GM23338 (cell line): Measurements from ENCODE around the gene RAMACL. TPM values are rescaled to one million over a fixed set of nuclear protein-coding genes. Genes with fewer than 3 reads are reported as not detected.

Experiments
- ATAC-seq: fragments of 200-7000 bp; cut with Tn5 transposase; 3 replicates; pipeline ENCODE4 v1.9.1; 2020
- DNase-seq: peaks from one replicate; pipeline ENCODE4 v3.0.0-alpha.2; 2015; ENCODE audit warnings: low spot score
- H2AFZ ChIP-seq: fragments of 200-600 bp; sonication (generic); 2 replicates; pipeline ENCODE4 v1.8.0; 2016; ENCODE audit warnings: antibody characterized with exemption, mild to moderate bottlenecking, moderate library complexity
- H3F3A ChIP-seq: fragments of 200-600 bp; sonication (generic); replicated peaks from 2 replicates; pipeline ENCODE4 v1.8.0; 2017; ENCODE audit warnings: antibody characterized with exemption, mixed run types, low read depth
- H3K27ac ChIP-seq: fragments of 200-600 bp; sonication (generic); 2 replicates; pipeline ENCODE4 v1.6.1; 2016; ENCODE audit warnings: low read depth
- H3K27me3 ChIP-seq: fragments of 200-600 bp; sonication (generic); 2 replicates; pipeline ENCODE4 v1.8.0; 2016; ENCODE audit warnings: mild to moderate bottlenecking, mixed run types, moderate library complexity; ENCODE audit not compliant: insufficient read depth
- H3K36me3 ChIP-seq: fragments of 200-600 bp; sonication (generic); 2 replicates; pipeline ENCODE4 v1.8.0; 2016; ENCODE audit warnings: mild to moderate bottlenecking; ENCODE audit not compliant: insufficient read depth
- H3K4me1 ChIP-seq: fragments of 200-600 bp; sonication (generic); 2 replicates; pipeline ENCODE4 v1.8.0; 2016; ENCODE audit warnings: mild to moderate bottlenecking, moderate library complexity; ENCODE audit not compliant: insufficient read depth
- H3K4me2 ChIP-seq: fragments of 200-600 bp; sonication (generic); 2 replicates; pipeline ENCODE4 v1.7.1; 2017; ENCODE audit warnings: mixed run types
- H3K4me3 ChIP-seq: fragments of 200-600 bp; sonication (generic); 2 replicates; pipeline ENCODE4 v1.6.1; 2016; ENCODE audit warnings: mixed run types
- H3K79me2 ChIP-seq: fragments of 200-600 bp; sonication (generic); replicated peaks from 2 replicates; pipeline ENCODE4 v1.8.0; 2017; ENCODE audit warnings: mild to moderate bottlenecking; ENCODE audit not compliant: insufficient read depth
- H3K9me2 ChIP-seq: fragments of 200-600 bp; sonication (generic); 2 replicates; pipeline ENCODE4 v1.8.0; 2017; ENCODE audit not compliant: insufficient read depth
- H4K20me1 ChIP-seq: fragments of 200-600 bp; sonication (generic); replicated peaks from 2 replicates; pipeline ENCODE4 v1.8.0; 2017; ENCODE audit warnings: mild to moderate bottlenecking; ENCODE audit not compliant: insufficient read depth
- H3K27ac Mint-ChIP-seq: 2 replicates; pipeline ENCODE4 v1.8.0; 2020; ENCODE audit warnings: inconsistent platforms, mild to moderate bottlenecking, moderate library complexity, mixed read lengths
- H3K27me3 Mint-ChIP-seq: 3 replicates; pipeline ENCODE4 v1.8.0; 2022; ENCODE audit warnings: low read depth, mild to moderate bottlenecking, moderate library complexity, mixed read lengths, inconsistent platforms; ENCODE audit not compliant: insufficient read depth, poor library complexity
- H3K36me3 Mint-ChIP-seq: 3 replicates; pipeline ENCODE4 v1.8.0; 2021; ENCODE audit warnings: low read depth, mild to moderate bottlenecking, inconsistent platforms, moderate library complexity, mixed read lengths
- H3K4me1 Mint-ChIP-seq: 3 replicates; pipeline ENCODE4 v1.8.0; 2020; ENCODE audit warnings: mild to moderate bottlenecking, inconsistent platforms, mixed read lengths
- H3K4me3 Mint-ChIP-seq: 3 replicates; pipeline ENCODE4 v1.8.0; 2021; ENCODE audit warnings: moderate library complexity, mild to moderate bottlenecking, inconsistent platforms, mixed read lengths
- H3K9me3 Mint-ChIP-seq: 3 replicates; pipeline ENCODE4 v1.8.0; 2020; ENCODE audit warnings: moderate library complexity, mild to moderate bottlenecking, inconsistent platforms, mixed read lengths
- CREB1 ChIP-seq: fragments of 250-450 bp; sonication (Bioruptor Pico); IDR thresholded peaks from 2 replicates; pipeline ENCODE4 v1.5.0; 2020; ENCODE audit warnings: low read depth, mild to moderate bottlenecking, moderate library complexity
- ETS1 ChIP-seq: IDR thresholded peaks from 2 replicates; pipeline ENCODE4 v1.6.1; 2016; ENCODE audit warnings: antibody characterized with exemption
- EZH2 ChIP-seq: fragments of 200-600 bp; sonication (generic); IDR thresholded peaks from one replicate; pipeline ENCODE4 v1.8.0; 2017; ENCODE audit warnings: antibody characterized with exemption, mild to moderate bottlenecking, low read depth; ENCODE audit not compliant: unreplicated experiment
- EZH2phosphoT487 ChIP-seq: fragments of 200-600 bp; sonication (generic); IDR thresholded peaks from one replicate; pipeline ENCODE4 v1.8.1; 2018; ENCODE audit warnings: antibody characterized with exemption; ENCODE audit not compliant: unreplicated experiment
- JUNB ChIP-seq: IDR thresholded peaks from one replicate; pipeline ENCODE4 v1.6.1; 2016; ENCODE audit warnings: antibody characterized with exemption; ENCODE audit not compliant: unreplicated experiment
- NANOG ChIP-seq: IDR thresholded peaks from 2 replicates; pipeline ENCODE4 v1.6.1; 2016; ENCODE audit warnings: antibody characterized with exemption, borderline replicate concordance
- POLR2AphosphoS5 ChIP-seq: IDR thresholded peaks from 2 replicates; pipeline ENCODE4 v1.6.1; 2016; ENCODE audit warnings: antibody characterized with exemption, low read depth
- STAT1 ChIP-seq: IDR thresholded peaks from one replicate; pipeline ENCODE4 v1.6.1; 2016; ENCODE audit warnings: antibody characterized with exemption; ENCODE audit not compliant: unreplicated experiment
- ZNF114 ChIP-seq: fragments of 250-450 bp; sonication (Bioruptor Pico); IDR thresholded peaks from 2 replicates; pipeline ENCODE4 v1.5.0; 2020; ENCODE audit warnings: mild to moderate bottlenecking, moderate library complexity
- ZNF331 ChIP-seq: fragments of 250-450 bp; sonication (Bioruptor Pico); IDR thresholded peaks from 2 replicates; pipeline ENCODE4 v1.5.0; 2020; ENCODE audit warnings: low read depth, mild to moderate bottlenecking, moderate library complexity
- ZNF462 ChIP-seq: fragments of 250-450 bp; sonication (Bioruptor Pico); IDR thresholded peaks from 2 replicates; pipeline ENCODE4 v1.5.0; 2020; ENCODE audit warnings: mild to moderate bottlenecking, moderate library complexity
- polyA plus RNA-seq: library from polyadenylated mRNA; unstranded; fragments of >200 nt; fragmentation: Nextera tagmentation; extraction: Ambion mirVana; gene quantifications from 2 replicates; pipeline ENCODE4 v1.2.1, GENCODE V29; 2016
- total RNA-seq: library from RNA; depleted of rRNA; stranded (reverse); fragments of >200 nt; shearing (Covaris generic); gene quantifications from 2 replicates; pipeline ENCODE4 v1.2.3, GENCODE V29; 2014
- TF ChIP-seq, protein P1 (sequence below), 2 experiments: fragments of 200-600 bp in 1 of 2; sonication (generic) in 1 of 2; conservative IDR thresholded peaks; 2 replicates each; pipeline versions ENCODE4 v1.5.1 to v1.6.1; 2016 to 2017; ENCODE audit warnings: antibody characterized with exemption in 2 of 2, low read depth in 2 of 2, mild to moderate bottlenecking in 2 of 2, moderate library complexity in 1 of 2
- TF ChIP-seq, protein P2 (sequence below): IDR thresholded peaks from one replicate; pipeline ENCODE4 v1.6.1; 2018; ENCODE audit warnings: antibody characterized with exemption; ENCODE audit not compliant: unreplicated experiment

The RAMACL gene
- total and polyA plus RNA-seq, 2 experiments from 2014 or later: 0.61 to 4.0 TPM

DNA sequence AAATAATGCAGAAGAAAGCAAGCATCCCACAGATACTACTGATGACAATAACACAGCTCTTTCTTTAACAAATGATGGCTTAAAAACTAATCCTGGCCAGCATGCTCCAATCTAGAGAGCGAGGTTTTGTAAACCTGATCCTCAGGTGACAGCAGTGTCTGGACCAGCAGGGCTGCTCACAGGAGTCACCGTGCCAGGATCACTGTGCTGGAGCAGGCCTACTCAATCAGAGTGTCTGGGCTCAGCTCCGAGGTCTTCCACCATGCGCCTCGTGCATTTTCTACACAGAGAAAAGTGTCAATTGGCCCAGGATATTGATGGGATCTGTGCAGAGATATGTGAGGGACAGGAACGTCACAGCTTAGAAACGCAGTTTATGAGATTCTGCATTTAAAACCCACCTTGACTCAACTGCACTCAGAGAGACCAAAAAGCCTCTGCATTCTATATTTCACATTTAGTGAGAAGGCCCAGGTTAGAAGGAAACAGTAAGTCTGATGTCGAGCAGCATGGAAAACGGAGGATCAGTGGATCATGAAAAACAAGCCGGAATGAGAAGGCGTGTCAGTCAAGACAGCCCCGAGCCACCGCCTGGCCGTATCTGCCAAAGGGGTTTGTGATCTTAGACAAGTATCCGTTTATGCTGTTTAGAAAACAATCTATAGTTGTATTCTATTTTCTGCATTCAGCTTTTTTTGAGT, 7.8 kb downstream of the RAMACL start:
- H3K4me1 ChIP-seq: peaks cover 2% of the 10 kb centered on the region; the same call in 1 of the 2 replicates
- H3K4me2 ChIP-seq: no peak overlapping the region
- H4K20me1 ChIP-seq: peaks cover 14% of the 10 kb centered on the region; the same call in 1 of the 2 replicates
- H3F3A ChIP-seq: 0 out of 2 replicates have a peak, but pooled peaks cover 1% of the 10 kb centered on the region
- no peak overlapping the region for H2AFZ ChIP-seq
- Mint-ChIP-seq H3K4me3 (no peak overlapping the region), H3K36me3 (peaks cover 39% of the 10 kb centered on the region), H3K4me1 (peaks cover 23% of the 10 kb centered on the region), H3K27ac (no peak overlapping the region), H3K27me3 (peaks cover 9% of the 10 kb centered on the region), H3K9me3 (peaks cover 22% of the 10 kb centered on the region)
- no peaks in the 10 kb centered on the region for H3K36me3 ChIP-seq
- no peak overlapping the region for H3K4me3 ChIP-seq
- H3K79me2 ChIP-seq: peaks cover 33% of the 10 kb centered on the region
- no peak overlapping the region for H3K27ac ChIP-seq
- H3K9me2 ChIP-seq: 0 out of 2 replicates have a peak, but pooled peaks cover 2% of the 10 kb centered on the region
- ATAC-seq (no peak), DNase-seq (no peak)
- TF ChIP-seq EZH2: no peak
- no peak for TF ChIP-seq NANOG
- TF ChIP-seq ZNF462 (CRISPR knock-in tag): no peak
- TF ChIP-seq EZH2phosphoT487: no peak
- no peak for TF ChIP-seq ZNF331
- no peak for TF ChIP-seq CREB1
- no peak for TF ChIP-seq ZNF114 (CRISPR knock-in tag)
- TF ChIP-seq POLR2AphosphoS5: no peak
- TF ChIP-seq ETS1: no peak
- TF ChIP-seq, protein P1, sequence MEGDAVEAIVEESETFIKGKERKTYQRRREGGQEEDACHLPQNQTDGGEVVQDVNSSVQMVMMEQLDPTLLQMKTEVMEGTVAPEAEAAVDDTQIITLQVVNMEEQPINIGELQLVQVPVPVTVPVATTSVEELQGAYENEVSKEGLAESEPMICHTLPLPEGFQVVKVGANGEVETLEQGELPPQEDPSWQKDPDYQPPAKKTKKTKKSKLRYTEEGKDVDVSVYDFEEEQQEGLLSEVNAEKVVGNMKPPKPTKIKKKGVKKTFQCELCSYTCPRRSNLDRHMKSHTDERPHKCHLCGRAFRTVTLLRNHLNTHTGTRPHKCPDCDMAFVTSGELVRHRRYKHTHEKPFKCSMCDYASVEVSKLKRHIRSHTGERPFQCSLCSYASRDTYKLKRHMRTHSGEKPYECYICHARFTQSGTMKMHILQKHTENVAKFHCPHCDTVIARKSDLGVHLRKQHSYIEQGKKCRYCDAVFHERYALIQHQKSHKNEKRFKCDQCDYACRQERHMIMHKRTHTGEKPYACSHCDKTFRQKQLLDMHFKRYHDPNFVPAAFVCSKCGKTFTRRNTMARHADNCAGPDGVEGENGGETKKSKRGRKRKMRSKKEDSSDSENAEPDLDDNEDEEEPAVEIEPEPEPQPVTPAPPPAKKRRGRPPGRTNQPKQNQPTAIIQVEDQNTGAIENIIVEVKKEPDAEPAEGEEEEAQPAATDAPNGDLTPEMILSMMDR (conservative IDR thresholded peaks at IDR 0.05; ENCODE audit: low read depth in 2 of 2): no peak
- TF ChIP-seq STAT1: no peak
- TF ChIP-seq JUNB: no peak
- TF ChIP-seq, protein P2, sequence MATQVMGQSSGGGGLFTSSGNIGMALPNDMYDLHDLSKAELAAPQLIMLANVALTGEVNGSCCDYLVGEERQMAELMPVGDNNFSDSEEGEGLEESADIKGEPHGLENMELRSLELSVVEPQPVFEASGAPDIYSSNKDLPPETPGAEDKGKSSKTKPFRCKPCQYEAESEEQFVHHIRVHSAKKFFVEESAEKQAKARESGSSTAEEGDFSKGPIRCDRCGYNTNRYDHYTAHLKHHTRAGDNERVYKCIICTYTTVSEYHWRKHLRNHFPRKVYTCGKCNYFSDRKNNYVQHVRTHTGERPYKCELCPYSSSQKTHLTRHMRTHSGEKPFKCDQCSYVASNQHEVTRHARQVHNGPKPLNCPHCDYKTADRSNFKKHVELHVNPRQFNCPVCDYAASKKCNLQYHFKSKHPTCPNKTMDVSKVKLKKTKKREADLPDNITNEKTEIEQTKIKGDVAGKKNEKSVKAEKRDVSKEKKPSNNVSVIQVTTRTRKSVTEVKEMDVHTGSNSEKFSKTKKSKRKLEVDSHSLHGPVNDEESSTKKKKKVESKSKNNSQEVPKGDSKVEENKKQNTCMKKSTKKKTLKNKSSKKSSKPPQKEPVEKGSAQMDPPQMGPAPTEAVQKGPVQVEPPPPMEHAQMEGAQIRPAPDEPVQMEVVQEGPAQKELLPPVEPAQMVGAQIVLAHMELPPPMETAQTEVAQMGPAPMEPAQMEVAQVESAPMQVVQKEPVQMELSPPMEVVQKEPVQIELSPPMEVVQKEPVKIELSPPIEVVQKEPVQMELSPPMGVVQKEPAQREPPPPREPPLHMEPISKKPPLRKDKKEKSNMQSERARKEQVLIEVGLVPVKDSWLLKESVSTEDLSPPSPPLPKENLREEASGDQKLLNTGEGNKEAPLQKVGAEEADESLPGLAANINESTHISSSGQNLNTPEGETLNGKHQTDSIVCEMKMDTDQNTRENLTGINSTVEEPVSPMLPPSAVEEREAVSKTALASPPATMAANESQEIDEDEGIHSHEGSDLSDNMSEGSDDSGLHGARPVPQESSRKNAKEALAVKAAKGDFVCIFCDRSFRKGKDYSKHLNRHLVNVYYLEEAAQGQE: no peak
- no peaks in the 10 kb centered on the region for H3K27me3 ChIP-seq
